GM18909 (cell line): ENCODE data around the gene SORCS2.

ENCODE experiments used
- ATAC-seq: cut with Tn5 transposase; IDR thresholded peaks from one replicate; pipeline ENCODE4 v1.9.1; 2021; ENCODE audit warnings: mild to moderate bottlenecking; ENCODE audit not compliant: unreplicated experiment, poor library complexity

Gene SORCS2

GRCh38 chr4:7260569-7260968 lies 68.2 kb downstream of the SORCS2 start:
- ATAC-seq, result no peak

- no peak for ATAC-seq
Observed at GRCh38 chr4:7261087-7261486, 68.7 kb downstream of the SORCS2 start.

GRCh38 chr4:7261536-7261935 lies 69.2 kb downstream of the SORCS2 start:
- ATAC-seq, result no peak

- no peak for ATAC-seq
Observed at GRCh38 chr4:7262134-7262533, 69.8 kb downstream of the SORCS2 start.

GRCh38 chr4:7263166-7263565 lies 70.8 kb downstream of the SORCS2 start:
- ATAC-seq, result no peak

GRCh38 chr4:7264694-7265093 lies 72.4 kb downstream of the SORCS2 start:
- ATAC-seq, result no peak

- ATAC-seq, result no peak
Observed at GRCh38 chr4:7266525-7267292, 74.4 kb downstream of the SORCS2 start.

GRCh38 chr4:7267829-7268228 lies 75.5 kb downstream of the SORCS2 start:
- no peak for ATAC-seq

- no peak for ATAC-seq
Observed at GRCh38 chr4:7268941-7269340, 76.6 kb downstream of the SORCS2 start.

GRCh38 chr4:7270121-7270520 lies 77.8 kb downstream of the SORCS2 start:
- ATAC-seq, result no peak

- no peak for ATAC-seq
Observed at GRCh38 chr4:7272404-7272803, 80.1 kb downstream of the SORCS2 start.

- no peak for ATAC-seq
Observed at GRCh38 chr4:7273738-7274297, 81.5 kb downstream of the SORCS2 start.

GRCh38 chr4:7275067-7275466 lies 82.7 kb downstream of the SORCS2 start:
- no peak for ATAC-seq

GRCh38 chr4:7275490-7276154 lies 83.3 kb downstream of the SORCS2 start:
- no peak for ATAC-seq

GRCh38 chr4:7276515-7276914 lies 84.2 kb downstream of the SORCS2 start:
- no peak for ATAC-seq

GRCh38 chr4:7278071-7278765 lies 85.9 kb downstream of the SORCS2 start:
- ATAC-seq, result no peak

- no peak for ATAC-seq
Observed at GRCh38 chr4:7278981-7279380, 86.6 kb downstream of the SORCS2 start.

- no peak for ATAC-seq
Observed at GRCh38 chr4:7279902-7280301, 87.6 kb downstream of the SORCS2 start.

- no peak for ATAC-seq
Observed at GRCh38 chr4:7280926-7281690, 88.8 kb downstream of the SORCS2 start.
